H9 (cell line): ENCODE results near the gene HOOK2. TPM values are rescaled to one million over a fixed set of nuclear protein-coding genes. Genes with fewer than 3 reads are reported as not detected.

Experiments used
- DNase-seq: peaks from one replicate; pipeline ENCODE4 v3.0.0-alpha.2; 2017
- H2AFZ ChIP-seq: one replicate; pipeline ENCODE4 v1.6.1; 2013; ENCODE audit warnings: mild to moderate bottlenecking, low read length, control low read depth, moderate library complexity
- H2AK5ac ChIP-seq: 2 replicates; pipeline ENCODE4 v1.6.1; 2013; ENCODE audit warnings: low read length, control low read depth, mixed read lengths; ENCODE audit not compliant: insufficient read length
- H2BK120ac ChIP-seq: one replicate; pipeline ENCODE4 v1.6.1; 2013; ENCODE audit warnings: low read depth, mild to moderate bottlenecking, low read length, control low read depth, inconsistent platforms; ENCODE audit not compliant: poor library complexity, severe bottlenecking
- H2BK12ac ChIP-seq: 2 replicates; pipeline ENCODE4 v1.6.1; 2013; ENCODE audit warnings: low read length, control low read depth, mixed read lengths, low read depth; ENCODE audit not compliant: insufficient read length
- H2BK15ac ChIP-seq: 2 replicates; pipeline ENCODE4 v1.6.1; 2013; ENCODE audit warnings: low read depth, low read length, control low read depth
- H2BK20ac ChIP-seq: one replicate; pipeline ENCODE4 v1.6.1; 2013; ENCODE audit warnings: low read depth, mild to moderate bottlenecking, low read length, control low read depth, inconsistent platforms; ENCODE audit not compliant: poor library complexity, severe bottlenecking
- H2BK5ac ChIP-seq: 2 replicates; pipeline ENCODE4 v1.6.1; 2013; ENCODE audit warnings: low read length, control low read depth, mixed read lengths; ENCODE audit not compliant: insufficient read length
- H3K14ac ChIP-seq: 2 replicates; pipeline ENCODE4 v1.6.1; 2013; ENCODE audit warnings: low read length, control low read depth; ENCODE audit not compliant: insufficient read depth
- H3K18ac ChIP-seq: 2 replicates; pipeline ENCODE4 v1.6.1; 2013; ENCODE audit warnings: low read depth, mild to moderate bottlenecking, mixed read lengths, low read length, control low read depth; ENCODE audit not compliant: insufficient read length
- H3K23ac ChIP-seq: 2 replicates; pipeline ENCODE4 v1.6.1; 2013; ENCODE audit warnings: low read length, control low read depth, mixed read lengths, low read depth; ENCODE audit not compliant: insufficient read length
- H3K23me2 ChIP-seq: 2 replicates; pipeline ENCODE4 v1.6.1; 2013; ENCODE audit warnings: low read depth, mild to moderate bottlenecking, mixed read lengths, low read length, control low read depth; ENCODE audit not compliant: insufficient read length, poor library complexity, severe bottlenecking
- H3K27ac ChIP-seq: 2 replicates; pipeline ENCODE4 v1.5.1; 2013; ENCODE audit warnings: low read length, control low read depth, mixed read lengths, low read depth; ENCODE audit not compliant: insufficient read length
- H3K27me3 ChIP-seq: 2 replicates; pipeline ENCODE4 v1.6.1; 2013; ENCODE audit warnings: low read length, control low read depth, inconsistent platforms; ENCODE audit not compliant: insufficient read depth
- H3K4ac ChIP-seq: 2 replicates; pipeline ENCODE4 v1.6.1; 2013; ENCODE audit warnings: low read depth, mild to moderate bottlenecking, control low read depth, inconsistent platforms, low read length, moderate library complexity
- H3K4me1 ChIP-seq: 2 replicates; pipeline ENCODE4 v1.6.1; 2013; ENCODE audit warnings: low read length, control low read depth, inconsistent platforms; ENCODE audit not compliant: insufficient read depth
- H3K4me2 ChIP-seq: 2 replicates; pipeline ENCODE4 v1.6.1; 2013; ENCODE audit warnings: low read length, control low read depth, mixed read lengths; ENCODE audit not compliant: insufficient read length, insufficient read depth
- H3K56ac ChIP-seq: 2 replicates; pipeline ENCODE4 v1.6.1; 2013; ENCODE audit warnings: low read depth, mild to moderate bottlenecking, mixed read lengths, low read length, control low read depth; ENCODE audit not compliant: insufficient read length
- H3K79me1 ChIP-seq: 2 replicates; pipeline ENCODE4 v1.6.1; 2013; ENCODE audit warnings: low read depth, mild to moderate bottlenecking, moderate library complexity, low read length, control low read depth, inconsistent platforms; ENCODE audit not compliant: insufficient read depth, poor library complexity, severe bottlenecking
- H3K79me2 ChIP-seq: 2 replicates; pipeline ENCODE4 v1.6.1; 2013; ENCODE audit warnings: low read length, control low read depth, inconsistent platforms; ENCODE audit not compliant: insufficient read depth
- H3K9ac ChIP-seq: 2 replicates; pipeline ENCODE4 v1.6.1; 2013; ENCODE audit warnings: low read length, control low read depth, mixed read lengths; ENCODE audit not compliant: insufficient read length; ENCODE audit errors: extremely low read depth
- H3K9me3 ChIP-seq: one replicate; pipeline ENCODE4 v1.6.1; 2013; ENCODE audit warnings: low read depth, low read length, inconsistent platforms; ENCODE audit not compliant: control insufficient read depth
- H3T11ph ChIP-seq: one replicate; pipeline ENCODE4 v1.6.1; 2013; ENCODE audit warnings: mild to moderate bottlenecking, low read length, control low read depth, inconsistent platforms
- H4K20me1 ChIP-seq: one replicate; pipeline ENCODE4 v1.6.1; 2013; ENCODE audit not compliant: control insufficient read depth, insufficient read length, insufficient read depth
- H4K5ac ChIP-seq: 2 replicates; pipeline ENCODE4 v1.6.1; 2013; ENCODE audit warnings: low read depth, mild to moderate bottlenecking, mixed read lengths, low read length, control low read depth; ENCODE audit not compliant: insufficient read length
- H4K8ac ChIP-seq: replicated peaks from 2 replicates; pipeline ENCODE4 v1.6.1; 2013; ENCODE audit warnings: low read length, control low read depth, mixed read lengths, low read depth; ENCODE audit not compliant: insufficient read length
- H4K91ac ChIP-seq: 2 replicates; pipeline ENCODE4 v1.6.1; 2013; ENCODE audit warnings: low read depth, mild to moderate bottlenecking, moderate library complexity, mixed read lengths, low read length, control low read depth; ENCODE audit not compliant: insufficient read length
- H3K27ac Mint-ChIP-seq, 3 experiments: 2 replicates in 2 of 3; 3 replicates in 1 of 3; pipeline ENCODE4 v1.8.0; 2020 to 2021; ENCODE audit warnings: mixed read lengths in 3 of 3, mild to moderate bottlenecking in 1 of 3, moderate library complexity in 1 of 3
- H3K27me3 Mint-ChIP-seq: 2 replicates; pipeline ENCODE4 v1.8.0; 2021; ENCODE audit warnings: low read depth, mild to moderate bottlenecking, moderate library complexity, mixed read lengths
- H3K36me3 Mint-ChIP-seq, 3 experiments: 2 replicates in 2 of 3; 3 replicates in 1 of 3; pipeline ENCODE4 v1.8.0; 2020 to 2021; ENCODE audit warnings: low read depth in 3 of 3, mixed read lengths in 3 of 3; ENCODE audit not compliant: insufficient read depth in 1 of 3
- H3K4me1 Mint-ChIP-seq, 2 experiments: 2 replicates each; pipeline ENCODE4 v1.8.0; 2020; ENCODE audit warnings: mixed read lengths in 2 of 2
- H3K4me3 Mint-ChIP-seq, 2 experiments: 2 replicates in 1 of 2; 3 replicates in 1 of 2; pipeline ENCODE4 v1.8.0; 2020 to 2021; ENCODE audit warnings: mild to moderate bottlenecking in 2 of 2, mixed read lengths in 2 of 2, moderate library complexity in 1 of 2
- H3K9me3 Mint-ChIP-seq, 2 experiments: 2 replicates in 1 of 2; 3 replicates in 1 of 2; pipeline ENCODE4 v1.8.0; 2020; ENCODE audit warnings: mild to moderate bottlenecking in 2 of 2, mixed read lengths in 2 of 2, moderate library complexity in 1 of 2
- CTCF ChIP-seq: fragments of 200-600 bp; sonication (generic); conservative IDR thresholded peaks from 3 replicates; pipeline ENCODE4 v1.8.0; 2021; ENCODE audit warnings: antibody characterized with exemption, mild to moderate bottlenecking
- WGBS: extraction: QIAGEN DNeasy Blood & Tissue Kit; methylation state at CpG from one replicate; pipeline ENCODE4 v1.1.7; 2013; ENCODE audit warnings: missing lambda C conversion rate, low lambda C conversion rate, mixed read lengths; ENCODE audit not compliant: insufficient read length; ENCODE audit errors: extremely low coverage; 5-methylcytosine and 5-hydroxymethylcytosine counted together
- total RNA-seq: library from RNA; stranded (reverse); gene quantifications from 2 replicates; pipeline ENCODE4 v1.2.1, GENCODE V29; 2021

The HOOK2 gene
- total RNA-seq, 1 experiment from 2014 or later: 64.7 TPM

- no peak overlapping the region for H2BK5ac ChIP-seq
- no peak overlapping the region for H2AFZ ChIP-seq
- H4K5ac ChIP-seq: no peak overlapping the region
- H2BK12ac ChIP-seq: no peak overlapping the region
- H3K4ac ChIP-seq: no peak overlapping the region; the same call in 1 of the 2 replicates
- H3T11ph ChIP-seq: no peak overlapping the region
- H3K14ac ChIP-seq: peak overlapping the region; percentile 81; the same call in 1 of the 2 replicates
- no peak for TF ChIP-seq CTCF
- no peak overlapping the region for H2AK5ac ChIP-seq
- H4K20me1 ChIP-seq: no peaks in the 10 kb centered on the region
- H3K36me3 Mint-ChIP-seq: peaks cover 6 to 26% (median 20%) of the 10 kb centered on the region in 3 experiments; a peak in 6 of 7 replicates
- H3K27ac Mint-ChIP-seq: peak overlapping the region in 1 of 3 experiments; percentile 46; a peak in 4 of 7 replicates
- peaks cover 35% of the 10 kb centered on the region for H3K23me2 ChIP-seq
- no peaks in the 10 kb centered on the region for H3K79me1 ChIP-seq
- no peak for DNase-seq
- H4K8ac ChIP-seq: no peak overlapping the region
- peak overlapping the region; percentile 54 to 78 for H3K4me3 Mint-ChIP-seq
- H3K27me3 ChIP-seq: no peaks in the 10 kb centered on the region; the same call in 1 of the 2 replicates
- no peak overlapping the region for H3K27ac ChIP-seq
- H3K56ac ChIP-seq: no peak overlapping the region
- H3K23ac ChIP-seq: no peak overlapping the region
- no peak overlapping the region for H2BK15ac ChIP-seq
- H3K4me2 ChIP-seq: peak overlapping the region; percentile 35
- no peaks in the 10 kb centered on the region; the same call in 1 of the 2 replicates for H3K4me1 ChIP-seq
- no peaks in the 10 kb centered on the region for H3K9me3 ChIP-seq
- H3K79me2 ChIP-seq: no peaks in the 10 kb centered on the region
- peaks cover 27% of the 10 kb centered on the region in 2 experiments for H3K4me1 Mint-ChIP-seq
- H2BK120ac ChIP-seq: no peak overlapping the region
- H4K91ac ChIP-seq: no peak overlapping the region
- peak overlapping the region; percentile 95 for H3K18ac ChIP-seq
- H3K9me3 Mint-ChIP-seq: no peaks in the 10 kb centered on the region
- WGBS: no CpG with 5 or more reads among the region's 7 CpGs
- peaks cover 8% of the 10 kb centered on the region for H3K27me3 Mint-ChIP-seq
- H3K9ac ChIP-seq: peak overlapping the region; percentile 19
- H2BK20ac ChIP-seq: no peak overlapping the region
These were observed 19.0 kb upstream of the HOOK2 start for GRCh38 chr19:12794196-12794941.
